ENCODE results near the gene SFT2D3.
A peak's percentile ranks its signal among the peaks of the same experiment; 100 is the strongest.

The SFT2D3 gene

DNA sequence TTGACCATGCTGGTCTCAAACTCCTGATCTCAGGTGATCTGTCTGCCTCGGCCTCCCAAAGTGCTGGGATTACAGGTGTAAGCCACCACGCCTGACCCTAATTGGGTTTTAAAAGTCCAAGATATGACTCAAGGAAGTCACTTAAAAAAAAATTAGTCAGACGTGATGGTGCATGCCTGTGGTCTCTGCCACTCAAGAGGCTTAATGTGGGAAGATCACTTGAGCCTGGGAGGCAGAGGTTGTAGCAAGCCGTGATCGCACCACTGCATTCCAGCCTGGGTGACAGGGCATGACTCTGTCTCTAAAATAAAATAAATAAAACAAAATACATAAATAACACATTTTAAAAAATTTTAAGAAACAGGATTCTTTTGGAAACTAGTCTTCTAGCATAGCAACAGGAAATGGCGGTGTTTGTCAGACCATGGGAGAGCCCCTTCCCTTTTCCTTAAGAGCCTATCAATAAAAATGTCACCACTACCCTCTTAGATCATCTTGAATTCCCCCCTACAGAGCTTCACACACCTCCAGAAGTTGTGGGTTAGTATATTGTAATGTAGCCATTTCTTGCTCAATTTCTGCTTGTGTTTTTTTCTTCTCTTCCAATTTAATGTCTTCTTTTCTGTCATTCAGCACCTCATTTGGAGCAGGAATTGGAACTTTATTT lies 20.1 kb downstream of the SFT2D3 start:
- TF ChIP-seq, protein P1, sequence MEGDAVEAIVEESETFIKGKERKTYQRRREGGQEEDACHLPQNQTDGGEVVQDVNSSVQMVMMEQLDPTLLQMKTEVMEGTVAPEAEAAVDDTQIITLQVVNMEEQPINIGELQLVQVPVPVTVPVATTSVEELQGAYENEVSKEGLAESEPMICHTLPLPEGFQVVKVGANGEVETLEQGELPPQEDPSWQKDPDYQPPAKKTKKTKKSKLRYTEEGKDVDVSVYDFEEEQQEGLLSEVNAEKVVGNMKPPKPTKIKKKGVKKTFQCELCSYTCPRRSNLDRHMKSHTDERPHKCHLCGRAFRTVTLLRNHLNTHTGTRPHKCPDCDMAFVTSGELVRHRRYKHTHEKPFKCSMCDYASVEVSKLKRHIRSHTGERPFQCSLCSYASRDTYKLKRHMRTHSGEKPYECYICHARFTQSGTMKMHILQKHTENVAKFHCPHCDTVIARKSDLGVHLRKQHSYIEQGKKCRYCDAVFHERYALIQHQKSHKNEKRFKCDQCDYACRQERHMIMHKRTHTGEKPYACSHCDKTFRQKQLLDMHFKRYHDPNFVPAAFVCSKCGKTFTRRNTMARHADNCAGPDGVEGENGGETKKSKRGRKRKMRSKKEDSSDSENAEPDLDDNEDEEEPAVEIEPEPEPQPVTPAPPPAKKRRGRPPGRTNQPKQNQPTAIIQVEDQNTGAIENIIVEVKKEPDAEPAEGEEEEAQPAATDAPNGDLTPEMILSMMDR (IDR thresholded peaks at IDR 0.05; ENCODE audit: low read length, missing control alignments), result no peak
- no peak for DNase-seq (ENCODE audit: low read depth)

DNA sequence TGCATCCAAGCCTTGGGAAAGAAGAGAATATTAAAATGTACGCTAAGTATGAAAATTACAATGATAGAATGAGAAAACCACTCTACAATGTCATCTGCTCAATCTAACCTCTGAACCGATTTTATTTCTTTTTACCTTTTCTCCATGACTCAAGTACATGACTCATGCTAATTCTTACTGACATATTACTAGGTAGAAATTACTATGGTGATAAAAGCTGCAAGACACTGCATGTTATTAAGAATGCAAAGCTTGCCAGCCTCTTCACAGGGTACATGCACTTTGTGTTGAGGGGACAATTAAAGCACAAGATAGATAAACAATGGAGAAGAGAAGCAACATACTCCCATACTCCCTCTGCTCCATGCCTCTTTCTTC lies 20.7 kb downstream of the SFT2D3 start:
- H3K4me3 ChIP-seq (replicated peaks; ENCODE audit: low read depth, low read length), result no peak overlapping the region
- TF ChIP-seq, protein P1 (IDR thresholded peaks at IDR 0.05; ENCODE audit: low read length, missing control alignments), result no peak
- DNase-seq (ENCODE audit: low read depth), result no peak

More for the DNA sequence above, 20.1 kb downstream of the SFT2D3 start:
- H3K4me3 ChIP-seq (replicated peaks; ENCODE audit: low read depth, low read length), result no peak overlapping the region

DNA sequence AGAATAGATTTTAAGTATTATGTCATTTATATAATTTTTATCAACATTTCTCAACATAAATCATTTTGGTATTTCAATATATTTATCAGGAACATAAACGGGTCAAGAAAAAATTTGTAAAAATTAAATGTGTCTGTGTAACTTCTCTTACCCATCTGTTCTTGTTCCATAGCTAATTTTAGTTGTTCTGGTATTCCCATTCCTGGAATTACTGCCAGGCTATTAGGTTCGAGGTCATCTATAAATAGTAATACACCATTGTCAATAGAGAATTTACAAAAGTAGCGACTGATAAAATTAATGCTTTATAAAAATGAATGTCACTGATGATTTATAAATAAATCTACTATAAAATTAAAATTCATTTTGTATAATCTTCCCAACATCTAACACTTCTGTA lies 21.5 kb downstream of the SFT2D3 start:
- TF ChIP-seq, protein P1 (IDR thresholded peaks at IDR 0.05; ENCODE audit: low read length, missing control alignments), result no peak
- no peak overlapping the region for H3K4me3 ChIP-seq (replicated peaks; ENCODE audit: low read depth, low read length)
- DNase-seq (ENCODE audit: low read depth), result no peak

DNA sequence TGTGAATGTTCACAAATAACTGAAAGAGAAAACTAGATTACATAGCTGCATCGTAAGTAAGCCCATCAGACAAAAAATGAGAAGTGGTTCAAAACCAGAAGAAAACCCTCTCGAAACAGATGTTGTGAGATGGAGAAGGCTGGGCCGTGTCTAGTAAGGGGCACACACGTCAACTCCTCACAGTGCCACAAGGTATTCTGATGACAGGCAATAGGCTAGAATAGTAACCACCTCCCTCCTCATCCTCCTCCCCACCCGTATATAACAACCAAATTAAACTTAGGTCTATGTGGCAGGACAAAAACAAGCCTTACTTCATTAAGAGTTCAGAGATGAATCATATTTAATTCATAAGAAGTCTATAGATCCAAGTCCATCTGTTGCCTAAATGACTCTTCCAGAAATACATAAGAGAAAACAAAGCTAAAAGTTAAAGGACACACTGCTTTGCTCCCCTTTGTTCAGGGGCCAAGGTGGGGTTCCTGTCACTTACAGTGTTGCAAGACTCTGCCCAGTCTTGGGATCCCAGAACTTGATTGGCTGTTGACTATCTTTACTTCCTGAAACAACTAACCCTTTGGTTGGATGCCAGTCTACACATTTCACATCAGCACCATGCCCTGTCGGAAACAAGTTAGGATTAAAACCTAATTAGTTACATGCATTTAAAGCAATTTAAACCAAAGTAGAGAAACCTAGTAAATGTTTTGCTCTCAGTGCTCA lies 25.0 kb downstream of the SFT2D3 start:
- H3K4me3 ChIP-seq (replicated peaks; ENCODE audit: low read depth, low read length), result no peak overlapping the region
- TF ChIP-seq, protein P1 (IDR thresholded peaks at IDR 0.05; ENCODE audit: low read length, missing control alignments), result no peak
- no peak for DNase-seq (ENCODE audit: low read depth)

DNA sequence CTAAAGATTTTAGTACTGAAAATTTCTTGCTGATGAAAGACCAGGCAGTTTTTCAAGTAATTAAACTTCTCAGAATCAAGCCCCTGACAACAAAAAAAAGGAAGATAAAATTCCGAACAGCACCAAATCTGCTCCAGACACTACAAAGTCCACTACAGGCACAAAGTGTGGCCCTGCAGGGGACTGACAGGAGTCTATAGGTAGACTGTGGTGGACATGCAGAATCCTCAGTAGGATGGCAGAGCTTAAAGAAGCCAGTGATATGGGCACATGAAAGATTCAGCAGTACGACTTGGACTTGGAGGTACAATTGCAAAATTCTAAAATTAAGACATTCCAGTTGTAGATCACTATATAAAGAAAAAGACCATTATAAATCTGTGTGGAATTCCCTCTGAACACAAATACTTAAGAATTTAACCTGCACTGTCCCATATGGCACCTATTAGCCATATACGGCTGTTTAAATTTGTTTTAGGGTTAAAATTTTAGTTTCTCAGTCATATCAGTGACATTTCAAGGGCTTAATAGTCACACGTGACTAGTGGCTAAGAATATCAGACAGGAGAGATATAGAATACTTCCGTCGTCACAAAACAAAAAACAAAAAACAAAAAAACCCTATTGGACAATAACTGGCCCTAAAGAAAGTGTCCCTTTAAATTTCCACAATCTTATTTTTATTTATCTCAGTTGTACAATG lies 32.0 kb downstream of the SFT2D3 start:
- peak overlapping the region; percentile 3 for H3K4me3 ChIP-seq (replicated peaks; ENCODE audit: low read depth, low read length)
- DNase-seq (ENCODE audit: low read depth), result no peak
- TF ChIP-seq, protein P1 (IDR thresholded peaks at IDR 0.05; ENCODE audit: low read length, missing control alignments), result no peak

DNA sequence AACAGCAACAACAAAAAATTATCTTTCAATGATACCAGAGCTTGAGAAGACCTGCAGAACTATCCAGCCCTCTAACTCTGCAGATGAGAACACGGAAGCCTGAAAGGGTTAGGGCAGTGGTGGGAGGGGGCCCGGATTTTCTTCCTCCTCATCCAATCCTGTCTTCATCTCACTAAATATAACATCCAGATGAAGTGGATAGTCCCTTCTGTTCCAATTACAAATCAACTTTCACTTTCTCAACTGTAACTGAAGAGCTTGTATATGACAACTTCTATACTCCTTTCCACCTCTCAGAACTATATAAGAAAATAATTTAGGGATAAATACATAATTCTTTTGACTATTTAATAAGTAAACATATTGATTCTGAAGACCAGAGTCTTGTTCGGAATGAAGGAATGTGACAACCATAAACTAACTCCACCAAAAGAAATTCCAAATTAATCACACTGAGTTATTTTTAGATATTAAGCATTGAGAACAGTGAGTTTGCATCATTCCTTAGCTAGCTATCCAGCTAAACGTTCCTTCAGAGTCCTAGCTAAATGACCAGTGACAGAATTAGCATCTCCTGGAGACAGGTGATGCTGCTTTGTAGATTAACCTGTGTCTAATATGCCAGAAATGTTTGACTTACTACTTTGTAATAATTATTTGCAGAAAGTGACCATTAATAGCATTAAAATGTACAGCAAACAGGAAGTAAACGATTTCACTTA lies 32.7 kb downstream of the SFT2D3 start:
- peak; percentile 45 for DNase-seq (ENCODE audit: low read depth)
- TF ChIP-seq, protein P1 (IDR thresholded peaks at IDR 0.05; ENCODE audit: low read length, missing control alignments), result no peak
- peak overlapping the region; percentile 3 for H3K4me3 ChIP-seq (replicated peaks; ENCODE audit: low read depth, low read length)

Data from fibroblast of pulmonary artery (primary cell).